Stimulated activated naive CD8-positive, alpha-beta T cell treated with anti-CD3 and anti-CD28 coated beads, Interleukin-15, amount 100 ng/mL, for 72 hours (primary cell): ENCODE measurements around the gene DIS3.
"Not testable (repeated sequence)": the region's sequence is repeated elsewhere in the genome, so short reads cannot be mapped to it uniquely, and the experiment has no call there.

ENCODE experiments used
- ATAC-seq: fragments of 150-1000 bp; cut with Tn5 transposase; 2 replicates; pipeline ENCODE4 v1.10.0; 2021; ENCODE audit warnings: mild to moderate bottlenecking, moderate library complexity
- DNase-seq, 2 donors: peaks; one replicate each; pipeline ENCODE4 v3.0.0; 2021 to 2022
- H3K27ac Mint-ChIP-seq, 2 donors: one replicate each; pipeline ENCODE4 v1.8.0; 2022; ENCODE audit warnings: mild to moderate bottlenecking in 2 of 2, mixed read lengths in 2 of 2, moderate library complexity in 2 of 2
- H3K27me3 Mint-ChIP-seq: one replicate; pipeline ENCODE4 v1.8.0; 2022; ENCODE audit warnings: mixed read lengths
- H3K4me1 Mint-ChIP-seq: one replicate; pipeline ENCODE4 v1.8.0; 2022; ENCODE audit warnings: mild to moderate bottlenecking, mixed read lengths
- H3K4me3 Mint-ChIP-seq, 2 donors: one replicate each; pipeline ENCODE4 v1.8.0; 2022; ENCODE audit warnings: mild to moderate bottlenecking in 2 of 2, mixed read lengths in 2 of 2, moderate library complexity in 1 of 2
- H3K9me3 Mint-ChIP-seq, 2 donors: one replicate each; pipeline ENCODE4 v1.8.0; 2022; ENCODE audit warnings: mixed read lengths in 2 of 2

DIS3 gene

GRCh38 chr13:72774019-72774418 is 7.7 kb downstream of the DIS3 start:
- H3K27me3 Mint-ChIP-seq = no peaks in the 10 kb centered on the region
- no peak overlapping the region for H3K4me3 Mint-ChIP-seq
- ATAC-seq (no peak), DNase-seq (no peak)
- peaks cover 27% of the 10 kb centered on the region for H3K4me1 Mint-ChIP-seq
- no peaks in the 10 kb centered on the region for H3K9me3 Mint-ChIP-seq
- no peak overlapping the region for H3K27ac Mint-ChIP-seq

GRCh38 chr13:72763411-72763810 is 18.3 kb downstream of the DIS3 start:
- Mint-ChIP-seq H3K4me1 (no peaks in the 10 kb centered on the region), H3K4me3 (no peak overlapping the region), H3K27ac (no peak overlapping the region), H3K9me3 (no peaks in the 10 kb centered on the region), H3K27me3 (no peaks in the 10 kb centered on the region)
- ATAC-seq (no peak), DNase-seq (no peak)

- no peak for ATAC-seq
- H3K27ac Mint-ChIP-seq = no peak overlapping the region
- no peaks in the 10 kb centered on the region for H3K9me3 Mint-ChIP-seq
- no peaks in the 10 kb centered on the region for H3K4me1 Mint-ChIP-seq
- no peaks in the 10 kb centered on the region for H3K27me3 Mint-ChIP-seq
- DNase-seq = no peak
- H3K4me3 Mint-ChIP-seq = no peak overlapping the region
Measured at GRCh38 chr13:72760189-72760588, 21.5 kb downstream of the DIS3 start.

- H3K4me1 Mint-ChIP-seq = no peaks in the 10 kb centered on the region
- no peaks in the 10 kb centered on the region for H3K9me3 Mint-ChIP-seq
- no peak overlapping the region for H3K4me3 Mint-ChIP-seq
- no peaks in the 10 kb centered on the region for H3K27me3 Mint-ChIP-seq
- H3K27ac Mint-ChIP-seq = no peak overlapping the region
- DNase-seq (no peak), ATAC-seq (no peak)
Measured at GRCh38 chr13:72757792-72758535, 23.7 kb downstream of the DIS3 start.

- Mint-ChIP-seq H3K4me3 (no peak overlapping the region), H3K9me3 (no peaks in the 10 kb centered on the region), H3K27me3 (no peaks in the 10 kb centered on the region), H3K4me1 (peaks cover 8% of the 10 kb centered on the region), H3K27ac (peak overlapping the region in 1 of 2 donors; percentile 42)
- DNase-seq (no peak), ATAC-seq (no peak)
Measured at GRCh38 chr13:72754111-72754510, 27.6 kb downstream of the DIS3 start.

- H3K9me3 Mint-ChIP-seq = no peaks in the 10 kb centered on the region
- H3K27me3 Mint-ChIP-seq = no peaks in the 10 kb centered on the region
- H3K27ac Mint-ChIP-seq = no peak overlapping the region
- H3K4me1 Mint-ChIP-seq = peaks cover 8% of the 10 kb centered on the region
- ATAC-seq (no peak), DNase-seq (no peak)
- H3K4me3 Mint-ChIP-seq = no peak overlapping the region
Measured at GRCh38 chr13:72751220-72751619, 30.5 kb downstream of the DIS3 start.

GRCh38 chr13:72745260-72745659 is 36.4 kb downstream of the DIS3 start:
- no peaks in the 10 kb centered on the region for H3K27me3 Mint-ChIP-seq
- ATAC-seq (peak; percentile 64), DNase-seq (no peak)
- no peak overlapping the region for H3K27ac Mint-ChIP-seq
- no peaks in the 10 kb centered on the region for H3K9me3 Mint-ChIP-seq
- no peak overlapping the region for H3K4me3 Mint-ChIP-seq
- H3K4me1 Mint-ChIP-seq = peaks cover 14% of the 10 kb centered on the region

DNA sequence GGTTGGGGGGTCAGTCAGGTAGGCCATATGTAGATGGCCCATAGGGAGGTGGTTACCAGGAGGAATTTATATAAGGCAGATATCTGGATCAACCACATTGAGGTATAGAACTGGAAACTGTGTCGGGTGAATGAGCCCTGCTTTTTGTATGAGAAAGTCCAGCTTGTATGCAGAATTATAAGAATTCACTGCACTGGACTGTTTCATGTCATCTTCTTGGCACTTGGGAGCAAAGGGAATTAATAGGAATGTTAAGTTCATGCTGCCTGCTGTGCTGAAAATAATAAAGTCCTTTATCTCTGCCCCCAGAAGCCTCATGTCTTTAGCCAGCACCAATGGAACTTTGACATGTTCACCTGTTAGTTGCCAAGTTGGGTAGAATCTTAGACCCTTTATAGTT is 41.7 kb downstream of the DIS3 start:
- H3K9me3 Mint-ChIP-seq = no peaks in the 10 kb centered on the region
- DNase-seq (no peak), ATAC-seq (no peak)
- H3K4me3 Mint-ChIP-seq = no peak overlapping the region
- H3K27me3 Mint-ChIP-seq = no peaks in the 10 kb centered on the region
- no peak overlapping the region for H3K27ac Mint-ChIP-seq
- H3K4me1 Mint-ChIP-seq = peaks cover 7% of the 10 kb centered on the region

DNA sequence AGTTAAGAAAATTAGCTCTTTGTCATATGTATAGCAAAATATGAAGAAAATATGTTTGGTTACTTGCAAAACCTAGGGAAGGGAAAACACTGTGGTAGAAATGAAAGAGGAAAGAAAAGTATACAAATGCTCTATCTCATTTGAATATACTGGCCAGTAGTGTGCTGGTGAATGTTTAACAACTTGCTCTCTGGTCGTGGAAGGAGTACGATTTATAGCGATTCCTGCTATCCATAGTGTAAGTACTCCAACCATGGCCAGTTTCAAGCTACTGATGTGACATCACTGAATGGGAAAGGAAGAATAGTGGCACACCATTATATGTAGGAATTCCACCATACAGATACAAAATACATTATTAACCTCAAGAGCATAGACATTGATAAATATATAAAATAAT is 44.7 kb downstream of the DIS3 start:
- Mint-ChIP-seq H3K4me3 (no peak overlapping the region), H3K4me1 (peaks cover 7% of the 10 kb centered on the region)
- no peak for ATAC-seq

DNA sequence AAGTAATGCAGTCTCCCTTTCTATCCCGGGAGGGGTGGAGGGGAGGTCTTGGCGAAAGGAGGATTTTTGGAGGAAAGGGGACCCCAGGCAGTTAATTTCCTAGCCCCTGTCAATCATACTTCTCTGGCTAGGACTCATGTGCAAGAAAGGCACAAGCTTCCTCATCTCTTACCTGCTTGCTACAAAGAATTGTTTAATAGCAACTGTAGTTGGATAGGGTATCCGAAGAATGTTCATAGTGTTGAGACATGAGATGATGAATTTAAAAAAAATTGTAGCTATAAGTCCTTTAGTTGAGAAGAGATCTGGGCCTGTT is 53.5 kb downstream of the DIS3 start:
- Mint-ChIP-seq H3K9me3 (no peaks in the 10 kb centered on the region), H3K27ac (peak overlapping the region; percentile 88 to 97), H3K27me3 (no peaks in the 10 kb centered on the region), H3K4me3 (peak overlapping the region; percentile 85 to 95), H3K4me1 (peaks cover 30% of the 10 kb centered on the region)
- DNase-seq = no peak
- no peak for ATAC-seq

More for the DNA sequence above, 44.7 kb downstream of the DIS3 start:
- no peak for DNase-seq
- H3K27me3 Mint-ChIP-seq = no peaks in the 10 kb centered on the region
- no peak overlapping the region for H3K27ac Mint-ChIP-seq
- no peaks in the 10 kb centered on the region for H3K9me3 Mint-ChIP-seq

DNA sequence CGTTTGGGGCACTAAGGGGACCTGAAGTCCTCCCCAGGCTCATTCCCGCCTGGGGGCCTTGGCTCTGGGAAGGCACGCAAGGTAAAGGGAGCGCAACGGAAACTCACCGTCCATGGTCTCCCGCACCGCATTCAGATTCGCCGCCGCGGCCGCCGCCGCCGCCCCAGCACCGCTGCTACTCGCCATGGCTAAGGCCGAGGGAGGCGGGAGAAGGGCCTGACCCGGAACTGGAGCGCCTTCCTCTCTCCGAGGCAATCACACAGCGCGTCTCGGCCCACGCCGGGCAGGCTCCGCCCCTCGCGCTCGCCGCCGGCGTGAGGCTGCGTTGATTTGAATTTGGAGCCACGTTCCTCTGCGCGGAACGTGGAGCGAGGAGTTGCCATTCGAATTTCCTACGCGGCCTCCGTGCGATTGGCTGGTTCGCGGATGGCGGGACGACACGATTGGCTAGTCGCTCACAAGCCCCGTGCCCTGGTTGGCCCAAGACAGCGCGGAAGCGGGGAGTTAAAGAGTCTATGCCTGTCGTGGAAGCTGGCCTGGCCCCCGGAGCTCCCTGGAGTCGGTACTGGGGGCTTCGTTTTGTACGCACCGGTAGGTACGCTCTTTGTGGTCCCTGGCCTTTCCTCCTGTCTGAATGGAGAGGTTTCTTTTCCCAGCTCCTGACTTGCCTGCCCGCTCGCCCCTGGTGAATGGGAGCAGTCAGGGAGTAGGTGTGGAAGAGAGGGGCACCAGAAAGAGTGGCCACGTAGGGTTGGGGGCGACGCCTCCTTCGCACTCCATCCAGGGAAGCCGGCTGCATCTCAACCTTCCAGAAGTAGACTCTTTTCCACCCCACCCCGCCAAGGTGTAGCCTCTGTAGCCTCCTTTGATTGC is 54.0 kb downstream of the DIS3 start, which contains the start of the genes BORA and MZT1:
Gene BORA (plus strand): TSS at position 507 of the 873 bp plus-strand sequence. CDS start 1,018 bp downstream, outside the sequence.
Gene MZT1 (minus strand): TSS at position 213 of the 873 bp plus-strand sequence. CDS start 27 bp downstream, at position 186.
- Mint-ChIP-seq H3K9me3 (no peaks in the 10 kb centered on the region), H3K4me3 (peak within 1 kb of the TSS; percentile 85 to 95), H3K27ac (peak within 1 kb of the TSS; percentile 88 to 97), H3K27me3 (no peaks in the 10 kb centered on the region), H3K4me1 (peaks cover 30% of the 10 kb centered on the region)
- ATAC-seq = peak; percentile 96
- peak; percentile 94 to 97 for DNase-seq

GRCh38 chr13:72726726-72727416 is 54.8 kb downstream of the DIS3 start:
- H3K4me3 Mint-ChIP-seq = peak overlapping the region; percentile 85 to 95
- peak in 1 of 2 donors; percentile 48 for DNase-seq
- H3K27ac Mint-ChIP-seq = peak overlapping the region; percentile 88 to 97
- peak; percentile 51 for ATAC-seq
- H3K4me1 Mint-ChIP-seq = peaks cover 30% of the 10 kb centered on the region
- no peaks in the 10 kb centered on the region for H3K9me3 Mint-ChIP-seq
- H3K27me3 Mint-ChIP-seq = no peaks in the 10 kb centered on the region

- not testable (repeated sequence) for DNase-seq, H3K9me3 Mint-ChIP-seq, H3K27me3 Mint-ChIP-seq, ATAC-seq
- H3K4me3 Mint-ChIP-seq = peak overlapping the region; percentile 85 to 95
- H3K27ac Mint-ChIP-seq = peak overlapping the region in 1 of 2 donors; percentile 93
- H3K4me1 Mint-ChIP-seq = peaks cover 30% of the 10 kb centered on the region
Measured at GRCh38 chr13:72726185-72726584, 55.5 kb downstream of the DIS3 start.

DNA sequence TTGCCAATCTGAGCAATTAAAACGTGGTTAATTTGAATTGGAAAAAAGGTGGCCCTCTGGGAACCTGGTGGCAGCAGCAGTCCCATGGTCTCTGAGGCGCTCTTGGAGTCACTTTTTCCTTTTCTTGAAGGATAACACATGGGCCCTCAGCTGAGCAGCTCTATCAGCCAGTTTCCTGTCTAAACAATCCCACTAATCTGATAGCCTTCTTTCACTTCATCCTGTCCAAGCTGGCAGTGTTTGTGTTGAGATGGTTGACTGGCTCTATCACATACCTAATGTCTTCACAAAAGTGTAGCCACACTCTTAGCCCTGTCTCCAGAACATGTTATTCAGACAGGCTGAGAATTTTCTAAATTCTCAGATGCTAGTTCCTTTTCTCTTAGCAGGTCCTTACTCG is 64.9 kb downstream of the DIS3 start:
- H3K4me3 Mint-ChIP-seq = no peak overlapping the region
- peaks cover 0 to 5% of the 10 kb centered on the region in 2 donors for H3K9me3 Mint-ChIP-seq
- no peak overlapping the region for H3K27ac Mint-ChIP-seq
- H3K4me1 Mint-ChIP-seq = peaks cover 13% of the 10 kb centered on the region
- DNase-seq (no peak), ATAC-seq (no peak)
- no peaks in the 10 kb centered on the region for H3K27me3 Mint-ChIP-seq
